Trophoblast cell (in vitro differentiated cells and primary cell): ENCODE measurements around the gene HACE1.
"Not testable (repeated sequence)": the region's sequence is repeated elsewhere in the genome, so short reads cannot be mapped to it uniquely, and the experiment has no call there.

Source experiments
- DNase-seq, 2 donors: peaks; one replicate each; pipeline ENCODE4 v3.0.0-alpha.2; 2016
- H2AFZ ChIP-seq: 2 replicates; pipeline ENCODE4 v1.6.1; 2013; ENCODE audit warnings: low read length, moderate library complexity, mild to moderate bottlenecking; ENCODE audit not compliant: insufficient read depth, poor library complexity
- H2AK5ac ChIP-seq: 2 replicates; pipeline ENCODE4 v1.6.1; 2013; ENCODE audit warnings: mild to moderate bottlenecking, low read length
- H2BK120ac ChIP-seq: 2 replicates; pipeline ENCODE4 v1.6.1; 2013; ENCODE audit warnings: low read length, mild to moderate bottlenecking, moderate library complexity; ENCODE audit not compliant: insufficient read depth, poor library complexity
- H2BK12ac ChIP-seq: 2 replicates; pipeline ENCODE4 v1.6.1; 2013; ENCODE audit warnings: mild to moderate bottlenecking, low read length, moderate library complexity
- H2BK5ac ChIP-seq: 2 replicates; pipeline ENCODE4 v1.6.1; 2013; ENCODE audit warnings: low read length, low read depth, moderate library complexity, mild to moderate bottlenecking; ENCODE audit not compliant: poor library complexity
- H3K14ac ChIP-seq: 2 replicates; pipeline ENCODE4 v1.6.1; 2013; ENCODE audit warnings: mild to moderate bottlenecking, low read length
- H3K18ac ChIP-seq: 2 replicates; pipeline ENCODE4 v1.6.1; 2013; ENCODE audit warnings: mild to moderate bottlenecking, low read length
- H3K23ac ChIP-seq: 2 replicates; pipeline ENCODE4 v1.6.1; 2013; ENCODE audit warnings: low read length
- H3K27ac ChIP-seq: 2 replicates; pipeline ENCODE4 v1.5.1; 2013; ENCODE audit warnings: low read depth, mild to moderate bottlenecking, inconsistent platforms, low read length, moderate library complexity
- H3K27me3 ChIP-seq: 2 replicates; pipeline ENCODE4 v1.6.1; 2013; ENCODE audit warnings: inconsistent platforms, mild to moderate bottlenecking, low read length, moderate library complexity; ENCODE audit not compliant: insufficient read depth
- H3K36me3 ChIP-seq, 2 experiments: 1 replicate in 1 of 2; 2 replicates in 1 of 2; pipeline ENCODE4 v1.6.1; 2013; ENCODE audit warnings: low read length in 2 of 2, mild to moderate bottlenecking in 2 of 2, moderate library complexity in 1 of 2; ENCODE audit not compliant: insufficient read depth in 2 of 2, control insufficient read depth in 1 of 2
- H3K4ac ChIP-seq: 2 replicates; pipeline ENCODE4 v1.6.1; 2013; ENCODE audit warnings: low read depth, mild to moderate bottlenecking, low read length, moderate library complexity
- H3K4me1 ChIP-seq, 2 experiments: 1 replicate in 1 of 2; 2 replicates in 1 of 2; pipeline ENCODE4 v1.6.1; 2013; ENCODE audit warnings: low read length in 2 of 2, mild to moderate bottlenecking in 2 of 2, moderate library complexity in 1 of 2; ENCODE audit not compliant: insufficient read depth in 2 of 2, control insufficient read depth in 1 of 2
- H3K4me2 ChIP-seq: 2 replicates; pipeline ENCODE4 v1.6.1; 2013; ENCODE audit warnings: inconsistent platforms, mild to moderate bottlenecking, low read length, moderate library complexity
- H3K4me3 ChIP-seq: 2 replicates; pipeline ENCODE4 v1.5.1; 2013; ENCODE audit warnings: mild to moderate bottlenecking, low read depth, low read length, inconsistent platforms
- H3K79me1 ChIP-seq: one replicate; pipeline ENCODE4 v1.6.1; 2013; ENCODE audit warnings: low read length
- H3K79me2 ChIP-seq: 2 replicates; pipeline ENCODE4 v1.6.1; 2013; ENCODE audit warnings: low read length, mild to moderate bottlenecking; ENCODE audit not compliant: control insufficient read depth, insufficient read depth, poor library complexity
- H3K9ac ChIP-seq: 2 replicates; pipeline ENCODE4 v1.6.1; 2013; ENCODE audit warnings: mild to moderate bottlenecking, low read length
- H3K9me3 ChIP-seq: 2 replicates; pipeline ENCODE4 v1.6.1; 2013; ENCODE audit warnings: low read depth, mild to moderate bottlenecking, control low read depth, inconsistent platforms, low read length; ENCODE audit not compliant: insufficient read depth
- H4K12ac ChIP-seq: 2 replicates; pipeline ENCODE4 v1.6.1; 2013; ENCODE audit warnings: low read depth, mild to moderate bottlenecking, low read length, moderate library complexity
- H4K8ac ChIP-seq: 2 replicates; pipeline ENCODE4 v1.6.1; 2013; ENCODE audit warnings: low read depth, mild to moderate bottlenecking, low read length, moderate library complexity
- H4K91ac ChIP-seq: one replicate; pipeline ENCODE4 v1.6.1; 2013; ENCODE audit warnings: low read depth, mild to moderate bottlenecking, low read length, moderate library complexity
- WGBS: extraction: QIAGEN DNeasy Blood & Tissue Kit; methylation state at CpG from one replicate; pipeline ENCODE4 v1.1.7; 2013; ENCODE audit warnings: missing lambda C conversion rate; ENCODE audit not compliant: insufficient read length, insufficient coverage; ENCODE audit errors: extremely low coverage; 5-methylcytosine and 5-hydroxymethylcytosine counted together

Gene HACE1

DNA sequence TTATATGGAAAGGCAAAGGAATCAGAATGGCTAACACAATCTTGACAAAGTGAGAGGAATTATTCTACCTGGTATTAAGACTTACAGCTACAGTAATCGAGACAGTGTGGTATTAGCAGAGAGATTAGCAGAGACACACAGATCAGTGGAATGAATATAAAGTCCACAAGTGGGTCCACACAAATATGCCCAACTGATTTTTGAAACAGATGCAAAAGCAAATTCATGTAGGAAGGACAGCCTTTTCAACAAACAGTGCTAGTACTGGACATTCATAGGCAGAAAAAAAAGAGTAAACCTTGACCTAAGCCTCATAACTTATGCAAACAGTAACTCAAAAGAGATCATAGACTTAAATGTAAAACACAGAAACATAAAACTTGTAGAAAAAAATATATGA, 22.6 kb downstream of the HACE1 start:
- Histone ChIP-seq H4K8ac (no peak overlapping the region), H3K9ac (no peak overlapping the region), H3K4ac (no peak overlapping the region), H3K18ac (no peak overlapping the region), H3K9me3 (no peaks in the 10 kb centered on the region), H3K36me3 (peaks cover 4 to 9% of the 10 kb centered on the region in 2 experiments), H4K12ac (no peak overlapping the region), H2AK5ac (no peak overlapping the region), H3K4me1 (no peaks in the 10 kb centered on the region), H3K27ac (no peak overlapping the region), H2BK12ac (no peak overlapping the region), H3K23ac (no peak overlapping the region), H3K79me1 (no peaks in the 10 kb centered on the region), H3K79me2 (no peaks in the 10 kb centered on the region), H2AFZ (no peak overlapping the region), H2BK5ac (no peak overlapping the region), H3K27me3 (no peaks in the 10 kb centered on the region), H2BK120ac (no peak overlapping the region), H3K4me3 (no peak overlapping the region), H4K91ac (no peak overlapping the region), H3K4me2 (no peak overlapping the region), H3K14ac (no peak overlapping the region)
- no CpG with 5 or more reads among the region's 1 CpG for WGBS
- DNase-seq: no peak

DNA sequence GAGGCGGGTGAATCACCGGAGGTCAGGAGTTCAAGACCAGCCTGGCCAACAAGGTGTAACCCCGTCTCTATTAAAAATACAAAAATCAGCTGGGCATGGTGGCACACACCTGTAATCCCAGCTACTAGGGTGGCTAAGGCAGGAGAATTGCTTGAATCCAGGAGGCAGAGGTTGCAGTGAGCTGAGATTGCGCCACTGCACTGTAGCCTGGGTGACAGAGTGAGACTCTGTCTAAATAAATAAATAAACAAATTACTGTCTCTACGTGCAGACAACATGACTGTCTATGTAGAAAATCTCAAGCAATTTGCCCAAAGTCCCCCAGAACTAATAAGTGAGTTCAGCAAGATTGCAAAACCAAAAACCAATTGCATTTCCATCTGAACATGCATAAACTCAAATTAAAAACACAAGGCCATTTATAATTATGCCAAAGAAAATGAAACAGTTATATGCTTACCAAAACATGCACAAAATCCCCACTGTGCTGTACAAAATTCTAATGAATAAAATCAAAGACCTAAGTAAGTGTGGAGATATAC, 23.2 kb downstream of the HACE1 start:
- H3K14ac ChIP-seq, H3K4me2 ChIP-seq, H2BK12ac ChIP-seq, H3K4me3 ChIP-seq, H2BK5ac ChIP-seq, DNase-seq, H3K27ac ChIP-seq, H2BK120ac ChIP-seq, H3K23ac ChIP-seq, H3K79me2 ChIP-seq, H3K4me1 ChIP-seq, H3K18ac ChIP-seq, H3K9ac ChIP-seq, H2AK5ac ChIP-seq, H3K4ac ChIP-seq, H3K9me3 ChIP-seq, H3K27me3 ChIP-seq, H4K8ac ChIP-seq, H2AFZ ChIP-seq, H3K36me3 ChIP-seq, H4K12ac ChIP-seq, H4K91ac ChIP-seq, H3K79me1 ChIP-seq: not testable (repeated sequence)
- WGBS: no CpG with 5 or more reads among the region's 5 CpGs

DNA sequence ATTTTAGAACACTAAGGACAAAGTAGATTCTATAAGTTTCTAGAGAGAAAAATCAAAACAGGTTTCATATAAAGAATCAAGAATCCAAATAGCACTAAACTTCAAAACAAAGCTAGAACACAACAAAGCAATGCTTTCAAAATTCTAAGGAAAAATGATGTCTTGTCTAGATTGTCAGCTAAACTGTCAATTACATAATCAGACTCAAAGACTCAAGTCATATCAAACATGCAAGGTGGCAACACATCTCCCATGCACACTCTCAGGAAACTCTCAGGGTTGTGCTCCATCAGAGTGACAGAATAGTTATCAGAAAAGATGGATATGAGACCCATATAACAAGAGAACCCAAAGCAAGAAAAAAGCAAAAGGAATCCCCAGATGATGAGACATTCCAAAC, 23.9 kb downstream of the HACE1 start:
- peaks cover 5 to 10% of the 10 kb centered on the region in 2 experiments for H3K36me3 ChIP-seq
- H3K27me3 ChIP-seq: no peaks in the 10 kb centered on the region
- no peak for DNase-seq
- no peaks in the 10 kb centered on the region for H3K79me2 ChIP-seq
- H3K9ac ChIP-seq: no peak overlapping the region
- no peaks in the 10 kb centered on the region for H3K4me1 ChIP-seq
- H2BK5ac ChIP-seq: no peak overlapping the region
- H2AK5ac ChIP-seq: no peak overlapping the region
- no peak overlapping the region for H4K12ac ChIP-seq
- no peak overlapping the region for H3K27ac ChIP-seq
- no peak overlapping the region for H3K18ac ChIP-seq
- no peak overlapping the region for H4K8ac ChIP-seq
- no peak overlapping the region for H2BK120ac ChIP-seq
- no peak overlapping the region for H2BK12ac ChIP-seq
- H3K4ac ChIP-seq: no peak overlapping the region
- no peaks in the 10 kb centered on the region for H3K9me3 ChIP-seq
- no peak overlapping the region for H4K91ac ChIP-seq
- no peak overlapping the region for H2AFZ ChIP-seq
- H3K4me2 ChIP-seq: no peak overlapping the region
- H3K14ac ChIP-seq: no peak overlapping the region
- no peaks in the 10 kb centered on the region for H3K79me1 ChIP-seq
- H3K4me3 ChIP-seq: no peak overlapping the region
- H3K23ac ChIP-seq: no peak overlapping the region

DNA sequence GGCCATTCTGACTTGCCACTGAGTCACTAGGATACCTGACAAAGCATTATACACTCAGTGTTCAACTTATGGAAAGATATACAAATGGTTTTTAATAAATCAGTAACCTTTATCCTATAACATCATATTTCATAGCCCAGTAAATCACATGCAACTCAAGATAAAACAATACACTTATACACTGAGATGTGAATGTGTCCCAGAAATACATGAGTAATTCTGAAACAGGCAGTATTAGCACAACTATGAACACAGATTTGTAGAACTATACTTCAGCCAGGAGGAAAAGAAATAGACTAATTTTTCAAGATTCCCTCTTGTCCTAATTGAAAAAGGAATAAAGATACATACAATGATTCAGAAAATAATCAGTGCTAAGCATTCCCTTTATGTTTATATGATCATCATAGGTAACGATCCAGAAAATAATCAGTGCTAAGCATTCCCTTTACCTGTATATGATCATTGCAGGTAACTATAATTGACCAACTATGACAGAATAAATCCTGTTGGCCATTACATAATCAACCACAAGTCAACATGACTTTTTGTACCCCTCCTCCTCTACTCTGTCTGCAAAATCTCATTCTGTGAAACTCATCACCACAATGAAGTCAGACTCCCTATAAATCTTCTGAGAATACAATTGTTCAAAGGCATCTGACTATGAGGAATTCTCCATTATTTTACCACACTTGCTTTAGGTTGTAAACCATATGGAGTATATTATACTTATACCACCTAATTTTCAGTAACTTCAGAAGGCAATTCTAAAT, 30.3 kb downstream of the HACE1 start:
- Histone ChIP-seq H3K4ac (no peak overlapping the region), H2BK5ac (no peak overlapping the region), H4K91ac (no peak overlapping the region), H3K79me1 (no peaks in the 10 kb centered on the region), H2AK5ac (no peak overlapping the region), H3K27ac (no peak overlapping the region), H3K9me3 (peaks cover 3% of the 10 kb centered on the region), H3K4me3 (no peak overlapping the region), H3K27me3 (no peaks in the 10 kb centered on the region), H3K4me1 (no peaks in the 10 kb centered on the region), H3K23ac (no peak overlapping the region), H4K8ac (no peak overlapping the region), H2BK120ac (no peak overlapping the region), H3K79me2 (no peaks in the 10 kb centered on the region), H3K18ac (no peak overlapping the region), H2AFZ (no peak overlapping the region), H3K36me3 (peaks cover 9 to 10% of the 10 kb centered on the region in 2 experiments), H3K9ac (no peak overlapping the region), H3K14ac (no peak overlapping the region), H2BK12ac (no peak overlapping the region), H4K12ac (no peak overlapping the region), H3K4me2 (no peak overlapping the region)
- DNase-seq: no peak
- no CpG with 5 or more reads among the region's 1 CpG for WGBS
